Measurements from ENCODE around the gene NR4A1.

Gene NR4A1

GRCh38 chr12:52041695-52042123 is 9.5 kb upstream of the NR4A1 start:
- no peak for DNase-seq (ENCODE audit: low read depth in 2 of 2)

DNA sequence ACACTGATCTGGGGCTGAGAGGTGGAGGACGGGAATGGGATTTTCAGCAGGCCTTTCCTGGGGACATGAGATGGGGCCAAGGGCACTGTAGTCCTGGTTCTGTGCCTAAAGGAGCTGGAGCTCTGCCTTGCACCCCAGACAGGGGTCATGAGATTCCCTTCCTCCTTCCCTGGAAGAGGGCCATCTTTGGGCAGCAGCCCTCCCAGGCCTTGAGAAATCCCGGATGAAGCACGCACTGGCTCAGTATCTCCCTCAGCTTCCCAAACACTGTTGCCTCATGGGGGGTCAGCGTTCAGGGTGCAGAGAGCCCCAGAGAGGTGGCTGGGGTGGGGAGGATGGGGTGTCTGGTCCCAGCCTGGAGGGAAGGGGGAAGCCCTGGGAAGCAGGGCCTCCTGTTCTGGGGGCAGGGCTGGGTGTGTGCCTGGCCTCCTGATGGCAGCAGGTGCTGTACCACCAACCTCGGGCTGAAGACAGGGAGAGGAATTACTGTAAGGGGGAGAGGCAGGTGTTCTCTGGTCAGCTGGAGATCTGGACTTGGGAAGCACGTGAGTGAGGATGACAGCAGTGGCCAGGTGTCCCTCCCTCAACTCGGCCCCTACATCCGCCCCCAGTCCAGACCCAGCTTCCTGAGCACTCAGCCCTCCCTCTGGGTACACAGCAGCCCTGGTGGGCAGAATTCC is 8.4 kb upstream of the NR4A1 start:
- no peak for DNase-seq (ENCODE audit: low read depth in 2 of 2)

- no peak for DNase-seq (ENCODE audit: low read depth in 2 of 2)
Observed at GRCh38 chr12:52043386-52044212, 7.6 kb upstream of the NR4A1 start.

GRCh38 chr12:52044292-52044983 is 6.8 kb upstream of the NR4A1 start:
- DNase-seq (ENCODE audit: low read depth in 2 of 2): no peak

GRCh38 chr12:52045794-52046199 is 5.4 kb upstream of the NR4A1 start:
- DNase-seq (ENCODE audit: low read depth in 2 of 2): no peak

DNA sequence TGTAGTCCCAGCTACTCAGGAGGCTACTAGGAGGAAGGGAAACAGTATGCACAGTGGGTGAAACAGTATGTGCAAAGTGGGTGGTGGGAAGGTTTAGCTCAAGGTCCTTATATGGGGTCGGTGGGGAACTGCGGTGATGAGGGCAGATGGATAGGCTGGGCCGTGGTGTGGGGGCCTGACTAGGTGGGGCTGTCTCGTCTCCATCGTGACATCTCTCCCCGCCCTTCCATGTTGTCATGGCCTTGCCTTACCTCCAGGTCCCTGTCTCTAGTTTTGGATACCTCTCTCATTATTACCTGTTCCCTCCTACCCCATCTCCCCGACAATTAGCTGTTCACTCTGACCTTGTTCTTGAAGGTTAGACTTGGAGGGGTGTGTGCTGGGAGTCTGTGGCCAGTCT is 4.4 kb upstream of the NR4A1 start:
- no peak for DNase-seq (ENCODE audit: low read depth in 2 of 2)

GRCh38 chr12:52049286-52049685 is 2.0 kb upstream of the NR4A1 start:
- DNase-seq (ENCODE audit: low read depth in 2 of 2): no peak

- DNase-seq (ENCODE audit: low read depth in 2 of 2): no peak
Observed at GRCh38 chr12:52049688-52050087, 1.6 kb upstream of the NR4A1 start.

DNA sequence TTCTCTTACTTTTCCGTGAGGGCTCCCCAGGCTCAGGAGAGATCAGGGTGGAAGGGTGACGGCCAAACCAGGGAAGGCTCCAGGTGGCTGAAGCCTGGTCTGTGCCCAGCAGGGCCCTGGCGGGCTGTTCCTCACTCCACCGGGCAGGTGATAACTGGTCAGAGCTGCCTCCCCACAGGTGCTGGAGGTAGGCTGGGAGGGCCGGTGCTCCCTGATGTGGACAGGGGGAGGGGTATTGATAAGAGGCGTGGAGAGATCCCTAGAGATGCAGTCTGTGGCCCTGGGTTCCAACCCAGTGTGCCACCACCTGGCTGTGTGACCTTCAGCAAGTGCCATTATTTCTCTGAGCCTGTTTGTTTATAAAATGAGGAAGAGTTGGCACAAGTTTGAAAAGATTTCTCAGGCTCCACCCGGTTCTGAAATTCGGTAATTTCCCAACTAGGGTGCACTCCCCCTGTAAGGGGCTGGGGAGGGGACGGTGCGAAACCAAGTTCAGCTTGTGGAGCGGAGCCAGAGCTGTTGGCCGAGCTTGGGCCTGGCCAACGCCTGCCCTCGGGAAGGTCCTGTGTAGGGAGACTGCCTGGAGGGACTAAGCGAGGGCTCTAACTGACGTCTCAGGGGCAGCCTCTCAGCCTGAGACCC is 1.0 kb upstream of the NR4A1 start:
- DNase-seq (ENCODE audit: low read depth in 2 of 2): no peak

DNA sequence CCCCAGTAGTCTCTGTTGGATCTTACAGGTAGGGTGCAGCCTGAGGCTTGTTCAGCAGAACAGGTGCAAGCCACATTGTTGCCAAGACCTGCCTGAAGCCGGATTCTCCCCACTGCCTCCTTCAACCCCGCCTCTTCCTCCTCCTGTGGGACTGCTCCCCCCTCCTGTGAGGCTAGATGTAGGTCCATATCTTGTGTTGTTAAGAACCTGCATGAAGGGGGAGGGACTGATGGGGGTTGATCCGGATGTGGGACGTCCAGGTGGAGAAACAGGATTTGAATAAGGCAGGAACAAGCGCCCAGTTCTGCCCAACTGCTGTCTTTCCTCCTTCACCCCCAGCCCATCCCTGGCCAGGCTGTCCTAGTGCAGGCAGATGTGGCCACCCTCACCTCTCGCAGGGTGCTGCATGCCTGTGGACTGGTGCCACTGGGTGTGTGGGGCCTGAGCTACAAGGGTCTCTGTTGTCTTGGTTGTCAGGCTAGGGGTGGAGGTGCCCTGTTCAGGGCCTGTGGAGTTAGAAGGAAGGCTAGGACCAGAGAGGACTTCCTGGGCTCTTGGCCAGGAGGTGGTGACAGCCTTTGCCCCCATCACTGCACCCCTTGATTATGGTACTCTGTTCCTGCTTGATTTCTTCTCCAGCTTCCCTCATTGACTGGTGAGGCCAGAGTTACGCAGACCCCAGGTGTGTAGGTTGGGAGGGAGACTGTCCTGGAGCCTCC is 1.4 kb downstream of the NR4A1 start:
- DNase-seq (ENCODE audit: low read depth in 2 of 2): no peak

DNA sequence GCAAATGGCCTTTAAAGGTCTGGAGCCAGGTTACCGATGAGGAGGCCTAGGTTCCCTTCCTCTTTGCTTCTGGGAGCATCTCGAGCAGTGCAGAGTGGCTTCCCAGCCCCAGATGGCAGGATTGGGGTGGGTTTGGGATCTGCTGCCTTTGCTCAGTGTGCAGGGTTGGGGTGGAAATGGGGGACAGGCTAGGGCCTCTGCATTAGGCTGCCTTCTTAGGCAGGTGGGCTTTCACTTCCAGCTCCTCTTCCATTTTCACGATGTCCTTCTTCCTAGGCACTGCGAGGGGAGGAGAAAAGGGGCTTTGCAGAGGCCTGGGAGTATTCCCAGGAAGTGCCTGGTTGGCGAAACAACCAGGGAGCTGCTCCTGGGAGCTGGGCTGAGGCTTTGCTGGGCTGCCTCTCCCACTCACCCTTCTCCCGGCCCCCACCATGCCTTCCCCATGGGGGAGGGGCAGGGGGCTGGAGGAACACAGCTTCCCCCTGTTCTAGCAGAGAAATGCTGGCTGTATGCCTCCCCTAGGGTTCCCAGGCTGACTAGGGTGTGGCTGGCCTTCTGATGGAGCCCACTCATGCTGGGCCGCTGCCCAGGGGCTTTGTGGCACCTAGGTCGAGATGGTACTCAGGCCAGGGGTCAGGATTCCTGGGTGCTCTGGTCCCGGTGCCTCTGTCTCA is 2.4 kb downstream of the NR4A1 start:
- no peak for DNase-seq (ENCODE audit: low read depth in 2 of 2)

- no peak for DNase-seq (ENCODE audit: low read depth in 2 of 2)
Observed at GRCh38 chr12:52054231-52054832, 3.1 kb downstream of the NR4A1 start.

DNA sequence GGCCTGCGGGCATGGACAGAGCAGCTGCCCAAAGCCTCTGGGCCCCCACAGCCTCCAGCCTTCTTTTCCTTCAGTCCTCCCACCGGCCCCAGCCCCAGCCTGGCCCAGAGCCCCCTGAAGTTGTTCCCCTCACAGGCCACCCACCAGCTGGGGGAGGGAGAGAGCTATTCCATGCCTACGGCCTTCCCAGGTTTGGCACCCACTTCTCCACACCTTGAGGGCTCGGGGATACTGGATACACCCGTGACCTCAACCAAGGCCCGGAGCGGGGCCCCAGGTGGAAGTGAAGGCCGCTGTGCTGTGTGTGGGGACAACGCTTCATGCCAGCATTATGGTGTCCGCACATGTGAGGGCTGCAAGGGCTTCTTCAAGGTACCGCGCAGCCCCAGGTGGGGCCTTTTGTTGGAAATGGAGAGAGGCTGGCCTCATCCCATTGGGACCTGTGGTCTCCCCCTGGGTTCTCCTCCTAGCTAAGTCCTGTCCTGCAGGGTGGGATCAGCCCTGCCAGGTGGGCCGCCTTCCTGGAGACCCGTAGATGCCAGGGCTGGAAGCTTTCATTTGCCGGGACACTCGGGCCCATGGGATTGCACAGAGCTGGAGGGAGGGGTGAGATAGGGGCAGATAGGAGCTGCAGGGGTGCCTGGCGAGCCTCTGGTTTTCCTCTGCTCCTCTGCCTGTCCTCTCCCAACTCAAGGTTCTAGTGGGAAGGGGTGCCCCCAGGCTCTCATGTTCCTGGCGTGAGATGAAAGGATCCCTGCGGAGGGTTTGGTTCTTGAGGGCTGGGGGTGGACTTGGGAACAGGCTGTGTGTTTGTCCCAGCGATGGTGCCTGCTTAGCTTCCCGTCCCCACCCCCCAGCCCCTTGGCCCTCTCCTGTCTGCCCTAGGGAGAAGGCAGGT is 3.8 kb downstream of the NR4A1 start:
- no peak for DNase-seq (ENCODE audit: low read depth in 2 of 2)

DNA sequence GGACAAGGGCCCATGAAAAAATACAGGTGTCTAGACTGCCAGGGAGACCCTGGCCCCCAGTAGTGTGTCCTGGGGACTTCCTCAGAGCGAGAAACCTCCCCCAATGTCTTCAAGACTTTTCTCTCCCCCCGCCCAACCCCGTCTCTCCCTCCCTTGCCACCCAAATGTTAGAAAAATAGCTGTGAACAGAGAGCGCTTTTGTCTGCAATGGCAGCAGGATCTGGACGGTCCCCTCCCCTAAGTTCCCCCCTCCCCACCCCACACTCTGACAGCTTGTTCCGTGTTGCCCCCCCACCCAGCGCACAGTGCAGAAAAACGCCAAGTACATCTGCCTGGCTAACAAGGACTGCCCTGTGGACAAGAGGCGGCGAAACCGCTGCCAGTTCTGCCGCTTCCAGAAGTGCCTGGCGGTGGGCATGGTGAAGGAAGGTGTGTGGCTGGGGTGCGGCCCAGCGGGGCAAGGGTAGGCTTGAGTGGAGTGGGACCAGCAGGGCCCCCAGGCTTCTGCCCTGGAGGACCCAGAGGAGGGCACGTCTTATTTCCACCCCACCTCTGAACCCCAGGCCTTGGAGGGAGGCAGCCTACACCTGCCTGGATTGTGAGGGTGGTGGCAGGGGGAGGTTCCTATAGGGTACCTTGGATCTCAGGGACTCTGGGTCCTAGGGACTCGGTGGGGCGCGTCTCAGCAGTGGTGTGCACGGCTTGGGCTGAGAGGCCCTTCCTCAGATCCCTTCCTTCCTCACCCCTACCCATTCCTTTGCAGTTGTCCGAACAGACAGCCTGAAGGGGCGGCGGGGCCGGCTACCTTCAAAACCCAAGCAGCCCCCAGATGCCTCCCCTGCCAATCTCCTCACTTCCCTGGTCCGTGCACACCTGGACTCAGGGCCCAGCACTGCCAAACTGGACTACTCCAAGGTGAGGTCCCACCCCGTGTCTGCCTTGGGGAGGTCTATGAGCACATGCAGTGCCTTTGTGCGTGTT is 4.8 kb downstream of the NR4A1 start:
- no peak for DNase-seq (ENCODE audit: low read depth in 2 of 2)

GRCh38 chr12:52056801-52057637 is 5.8 kb downstream of the NR4A1 start:
- no peak for DNase-seq (ENCODE audit: low read depth in 2 of 2)

- no peak for DNase-seq (ENCODE audit: low read depth in 2 of 2)
Observed at GRCh38 chr12:52057638-52058576, 6.7 kb downstream of the NR4A1 start.

Measured in activated CD4-positive, alpha-beta T cell treated with anti-CD3 and anti-CD28 coated beads for 24 hours (primary cell).